NCI-H526 treated with DMSO at 0.1 percent for 48 hours (cell line): ENCODE measurements around the gene LRCOL1.
A peak's percentile ranks its signal among the peaks of the same experiment; 100 is the strongest.

ENCODE experiments used
- DNase-seq: peaks from one replicate; lab custom pipeline; 2025; lab: John Stamatoyannopoulos, UW

The LRCOL1 gene

GRCh38 chr12:132610051-132610759 is at the start of gene LRCOL1:
Gene LRCOL1, minus strand, starts transcription at chr12:132610582. Its CDS starts 4,331 bp downstream, at chr12:132606251.
- peak; percentile 45 for DNase-seq

DNA sequence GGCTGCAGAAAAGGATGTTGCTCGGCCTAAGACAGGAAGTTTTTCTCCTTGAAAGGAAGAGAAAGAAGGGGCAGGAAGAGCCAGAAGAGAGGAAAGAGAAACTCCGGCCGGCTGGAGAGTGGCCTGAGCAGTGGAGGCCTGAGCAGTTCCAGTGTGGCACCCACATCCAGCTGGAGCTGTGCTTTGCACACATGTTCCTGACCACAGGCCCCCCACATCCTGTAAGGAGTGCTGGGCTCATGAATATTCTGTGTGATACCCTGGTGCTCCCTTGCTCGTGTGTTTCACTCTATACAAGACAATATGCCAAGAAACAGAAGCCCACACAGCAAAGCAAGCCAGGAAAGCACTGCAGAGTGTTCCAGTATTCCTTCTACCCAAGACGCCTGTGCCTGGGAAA is 49.7 kb upstream of the LRCOL1 start:
- no peak for DNase-seq

- no peak for DNase-seq
Observed at GRCh38 chr12:132659146-132659545, 48.8 kb upstream of the LRCOL1 start.

DNA sequence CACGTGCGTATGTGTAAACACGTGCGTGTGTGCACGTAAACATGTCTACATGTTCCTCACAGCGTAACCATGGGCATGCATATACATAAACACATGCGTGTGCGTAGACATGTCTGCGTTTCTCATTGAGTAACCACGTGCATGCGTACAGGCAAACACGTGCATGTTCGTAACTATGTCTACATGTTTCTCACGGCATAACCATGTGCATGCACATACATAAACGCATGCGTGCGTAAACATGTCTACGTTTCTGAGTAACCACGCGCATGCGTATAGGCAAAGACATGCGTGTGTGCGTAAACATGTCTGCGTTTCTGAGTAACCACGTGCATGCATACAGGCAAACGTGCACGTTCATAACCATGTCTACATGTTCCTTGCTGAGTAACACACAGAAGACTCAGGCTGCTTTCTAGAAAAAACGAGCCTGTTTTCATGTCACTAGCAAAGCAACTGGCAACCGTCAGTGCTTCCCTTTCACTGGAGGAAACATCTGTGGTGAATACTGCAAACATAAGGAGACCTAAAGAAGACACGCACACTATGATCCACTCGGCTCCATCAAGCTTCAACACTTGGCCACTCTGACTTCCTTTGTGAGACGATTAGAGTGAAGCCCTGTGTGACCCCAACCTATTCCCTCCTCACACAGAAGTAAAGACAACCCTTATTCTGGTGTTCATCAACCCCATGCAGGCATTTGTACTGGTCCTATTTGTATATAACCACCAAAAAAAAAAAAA is 47.9 kb upstream of the LRCOL1 start:
- no peak for DNase-seq

- DNase-seq = no peak
Observed at GRCh38 chr12:132657004-132657727, 46.8 kb upstream of the LRCOL1 start.

DNA sequence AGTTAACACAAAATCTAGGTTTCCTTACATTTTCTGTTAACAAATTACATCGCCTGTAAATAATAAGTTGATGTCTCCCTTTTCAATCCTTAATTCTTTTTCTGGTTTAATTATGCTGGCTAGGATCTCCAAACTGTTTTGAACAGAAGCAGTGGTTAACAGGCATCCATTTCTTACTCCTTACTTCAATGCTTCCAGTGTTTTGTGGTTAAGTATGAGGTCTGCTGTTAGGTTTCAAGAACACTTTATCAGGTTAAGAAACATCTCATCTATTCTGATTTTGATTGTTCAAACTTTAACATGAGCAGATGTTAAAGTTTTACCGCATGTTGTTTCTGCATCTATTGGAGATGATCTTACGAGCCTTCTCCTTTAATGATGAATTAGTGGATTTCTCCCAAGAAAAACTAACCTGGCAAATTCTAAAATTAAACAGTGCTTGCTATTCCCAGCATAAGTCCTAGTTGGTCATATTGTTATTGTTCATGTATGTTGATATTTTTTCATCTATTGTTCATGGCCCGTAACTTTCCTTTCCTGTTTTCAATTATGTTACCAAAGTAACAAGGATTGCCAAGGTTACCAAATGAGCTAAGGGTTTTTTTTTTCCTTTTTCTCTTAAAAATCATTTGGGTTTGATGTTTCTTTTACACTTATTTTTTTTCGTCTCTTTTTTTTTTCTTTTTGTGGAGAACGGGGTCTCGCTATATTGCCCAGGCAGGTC is 43.3 kb upstream of the LRCOL1 start:
- no peak for DNase-seq

GRCh38 chr12:132651444-132652100 is 41.2 kb upstream of the LRCOL1 start:
- peak; percentile 100 for DNase-seq

- DNase-seq = no peak
Observed at GRCh38 chr12:132649226-132649945, 39.0 kb upstream of the LRCOL1 start.

DNA sequence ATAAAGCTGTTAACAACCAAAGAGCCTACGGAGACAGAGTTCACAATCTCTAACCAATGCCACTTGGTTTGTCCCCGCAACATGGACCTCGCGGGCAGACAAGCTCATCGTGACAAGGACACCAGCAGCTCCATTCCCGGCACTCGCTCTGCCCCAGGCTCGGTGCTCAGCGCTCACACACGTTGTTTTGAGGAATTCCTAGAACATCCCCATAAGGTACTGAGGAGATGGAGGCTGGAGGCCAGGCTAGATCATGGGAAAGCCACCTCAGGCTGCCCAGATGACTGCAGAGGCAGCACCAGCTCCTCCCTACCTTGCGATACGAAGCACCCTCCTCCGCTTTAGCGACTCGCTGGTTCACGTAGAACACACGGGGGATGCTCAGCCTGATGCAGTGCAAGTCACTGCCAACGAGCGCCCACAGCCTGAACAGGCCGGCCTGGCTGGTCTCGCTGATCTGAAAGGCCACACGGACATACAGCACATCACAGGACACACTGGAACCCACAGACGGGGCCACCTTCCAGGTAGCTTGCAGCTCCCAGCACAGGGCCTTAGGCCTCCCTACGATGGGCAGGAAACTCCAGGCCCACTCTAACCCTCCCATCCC is 38.3 kb upstream of the LRCOL1 start:
- no peak for DNase-seq

GRCh38 chr12:132647858-132648257 is 37.5 kb upstream of the LRCOL1 start:
- no peak for DNase-seq

- DNase-seq = no peak
Observed at GRCh38 chr12:132646850-132647249, 36.5 kb upstream of the LRCOL1 start.

DNA sequence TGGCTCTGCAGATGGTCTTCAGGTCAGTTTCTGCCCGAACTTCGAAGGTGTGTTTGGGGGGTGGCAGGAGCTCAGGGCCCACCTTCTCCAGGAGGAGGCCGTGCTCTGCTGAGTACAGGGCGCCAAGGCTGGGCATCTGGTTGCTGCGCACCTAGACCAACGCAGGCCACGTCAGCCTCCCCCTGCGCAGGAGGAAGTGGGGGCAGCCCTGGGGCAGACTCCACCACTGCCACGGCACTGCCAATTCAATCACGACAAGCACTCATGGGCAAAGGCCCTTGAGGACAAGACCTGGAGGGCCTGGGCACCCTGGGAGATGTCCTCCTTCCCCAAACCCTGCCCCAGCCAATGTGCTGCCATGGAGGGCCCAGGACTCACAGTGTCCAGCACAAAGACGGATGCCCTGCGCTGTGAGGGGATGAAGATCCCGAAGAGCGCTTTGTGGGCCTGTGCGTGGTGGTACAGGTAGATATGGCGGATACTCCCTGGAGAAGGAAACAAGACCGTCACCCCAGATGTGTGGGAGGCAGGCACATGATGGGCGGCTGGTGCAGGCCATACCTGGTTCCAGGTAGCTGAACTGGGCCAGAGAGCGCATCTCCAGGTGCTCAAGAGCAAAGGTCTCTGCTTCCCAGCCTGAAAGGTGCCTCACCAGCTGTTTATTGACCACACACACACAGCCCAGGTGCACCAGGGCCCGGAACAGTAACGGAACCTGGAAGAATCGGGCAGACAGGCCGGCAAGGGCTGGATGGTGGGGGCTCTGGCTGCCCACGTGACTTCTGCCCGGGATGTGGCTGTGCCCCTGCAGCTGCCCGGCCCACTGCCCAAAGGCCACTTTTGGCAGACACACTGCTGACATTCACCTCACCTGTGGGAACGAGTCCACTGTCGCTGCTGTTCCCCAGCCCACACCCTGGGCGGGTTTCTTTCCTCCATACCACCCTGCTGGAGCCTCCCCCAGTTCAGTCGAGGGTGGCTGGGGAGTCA is 32.8 kb upstream of the LRCOL1 start:
- DNase-seq = no peak

GRCh38 chr12:132641811-132642650 is 31.6 kb upstream of the LRCOL1 start:
- DNase-seq = no peak

GRCh38 chr12:132640936-132641335 is 30.6 kb upstream of the LRCOL1 start:
- DNase-seq = no peak

GRCh38 chr12:132639956-132640520 is 29.7 kb upstream of the LRCOL1 start:
- no peak for DNase-seq

DNA sequence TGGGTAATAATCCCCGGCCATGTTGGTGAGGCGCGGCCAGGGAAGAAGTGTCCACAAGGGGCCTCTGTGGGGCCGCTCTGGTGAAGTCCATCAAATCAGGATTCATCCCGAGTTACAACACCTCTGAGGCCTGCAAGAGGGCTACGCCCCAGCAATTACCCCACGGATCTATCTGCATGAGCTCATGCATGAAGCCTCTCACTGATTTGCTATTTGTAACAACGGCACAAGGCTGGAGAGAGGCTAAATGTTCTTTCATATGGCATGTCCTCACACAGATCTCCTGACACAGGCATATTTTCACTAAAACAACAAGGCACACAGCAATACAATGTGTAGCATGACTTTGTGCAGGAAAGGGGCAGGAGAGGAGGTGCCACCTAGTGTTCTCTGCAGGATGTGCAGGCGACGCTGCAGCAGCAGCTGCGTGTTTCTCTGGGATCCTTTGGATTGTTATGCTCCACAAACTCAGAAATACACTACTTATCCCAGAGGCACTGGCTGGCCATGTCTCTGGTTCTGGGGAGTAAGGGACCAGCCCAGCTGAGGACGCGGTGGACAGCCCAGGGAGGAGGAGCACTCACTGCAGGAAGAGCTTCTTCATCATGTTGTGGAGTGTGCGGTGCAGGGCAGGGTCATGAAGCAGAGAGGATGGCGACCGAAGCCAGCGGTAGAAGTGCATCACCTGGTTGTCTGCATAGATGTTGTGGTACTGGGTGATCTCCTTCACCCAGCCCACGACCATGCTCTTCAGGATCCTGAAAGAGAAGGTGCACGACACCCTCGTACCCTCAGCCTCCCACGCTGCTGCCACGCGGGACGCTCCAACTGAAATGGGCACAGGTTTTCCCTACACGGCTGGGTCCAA is 28.4 kb upstream of the LRCOL1 start:
- DNase-seq = no peak

GRCh38 chr12:132637811-132638210 is 27.4 kb upstream of the LRCOL1 start:
- no peak for DNase-seq
